Neural progenitor cell (in vitro differentiated cells): ENCODE data around the gene BUD23.

Source experiments
- CTCF ChIP-seq: fragments of 200-600 bp; sonication (generic); IDR thresholded peaks from 2 replicates; pipeline ENCODE4 v1.5.1; 2017; ENCODE audit warnings: antibody characterized with exemption, mild to moderate bottlenecking
- EZH2 ChIP-seq: fragments of 200-600 bp; sonication (generic); IDR thresholded peaks from 2 replicates; pipeline ENCODE4 v1.6.1; 2017; ENCODE audit warnings: antibody characterized with exemption, mild to moderate bottlenecking, moderate library complexity
- EZH2phosphoT487 ChIP-seq: fragments of 200-600 bp; sonication (generic); IDR thresholded peaks from 2 replicates; pipeline ENCODE4 v1.6.1; 2017; ENCODE audit warnings: antibody characterized with exemption

GRCh38 chr7:73668103-73668885, 15.1 kb upstream of the BUD23 start:
- TF ChIP-seq CTCF (no peak), EZH2phosphoT487 (no peak), EZH2 (no peak)
